Mammary epithelial cell (primary cell): ENCODE results near the gene CYP2E1.

Experiments
- EZH2 ChIP-seq: IDR thresholded peaks from 2 replicates; pipeline ENCODE4 v1.6.1; 2012; ENCODE audit warnings: low read length, inconsistent platforms, borderline replicate concordance
- TF ChIP-seq, protein P1 (sequence below), 2 donors: IDR thresholded peaks in 1 of 2; conservative IDR thresholded peaks in 1 of 2; 2 replicates each; pipeline ENCODE4 v1.5.1; 2011 to 2012; ENCODE audit warnings: inconsistent platforms in 2 of 2, low read length in 2 of 2, mild to moderate bottlenecking in 2 of 2, control low read depth in 1 of 2, low read depth in 1 of 2; ENCODE audit not compliant: insufficient read depth in 1 of 2; ENCODE audit errors: extremely low read depth in 1 of 2

DNA sequence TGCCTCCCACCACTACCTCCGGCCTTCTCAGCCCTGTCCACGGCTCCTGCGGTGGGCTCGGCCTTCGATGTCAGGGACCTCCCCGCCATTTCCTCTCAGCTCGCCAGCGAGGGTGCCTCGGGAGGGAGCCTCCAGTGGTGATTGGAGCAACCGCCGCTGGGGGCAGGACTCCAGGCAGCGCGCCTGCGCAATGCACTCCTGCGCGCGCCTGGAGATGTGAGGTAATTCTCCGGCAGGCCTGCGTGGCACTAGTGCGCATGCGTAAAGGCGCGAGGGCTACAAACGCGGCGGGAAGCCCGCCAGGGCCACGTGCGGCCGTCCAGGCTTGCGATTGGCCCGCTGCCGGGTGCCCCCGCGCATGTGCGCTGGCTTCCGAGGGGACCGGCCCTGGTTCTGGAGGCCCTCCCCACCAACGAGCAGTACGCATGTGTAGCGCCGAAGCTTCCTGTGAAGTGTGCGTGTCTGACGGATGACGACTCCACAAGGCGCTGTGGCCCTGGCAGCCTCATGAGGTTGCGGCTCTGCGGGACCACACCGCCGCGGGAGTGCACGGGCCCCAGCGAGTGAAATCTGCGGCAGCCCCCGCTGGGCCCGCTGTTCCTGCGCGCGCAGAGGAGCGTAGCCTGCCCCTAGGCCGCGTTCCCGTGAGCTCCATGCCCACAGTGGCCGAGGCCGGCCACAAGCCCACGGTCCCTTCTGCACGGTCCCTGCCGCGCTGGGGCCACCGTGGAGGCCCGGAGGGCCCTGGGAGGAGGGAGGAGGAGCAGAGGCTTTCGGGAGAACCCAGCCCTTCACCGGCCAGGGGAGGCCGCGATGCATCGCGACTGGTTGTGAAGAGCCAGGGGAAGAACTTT is 38.5 kb downstream of the CYP2E1 start, which contains the start of gene SYCE1:
- TF ChIP-seq, protein P1, sequence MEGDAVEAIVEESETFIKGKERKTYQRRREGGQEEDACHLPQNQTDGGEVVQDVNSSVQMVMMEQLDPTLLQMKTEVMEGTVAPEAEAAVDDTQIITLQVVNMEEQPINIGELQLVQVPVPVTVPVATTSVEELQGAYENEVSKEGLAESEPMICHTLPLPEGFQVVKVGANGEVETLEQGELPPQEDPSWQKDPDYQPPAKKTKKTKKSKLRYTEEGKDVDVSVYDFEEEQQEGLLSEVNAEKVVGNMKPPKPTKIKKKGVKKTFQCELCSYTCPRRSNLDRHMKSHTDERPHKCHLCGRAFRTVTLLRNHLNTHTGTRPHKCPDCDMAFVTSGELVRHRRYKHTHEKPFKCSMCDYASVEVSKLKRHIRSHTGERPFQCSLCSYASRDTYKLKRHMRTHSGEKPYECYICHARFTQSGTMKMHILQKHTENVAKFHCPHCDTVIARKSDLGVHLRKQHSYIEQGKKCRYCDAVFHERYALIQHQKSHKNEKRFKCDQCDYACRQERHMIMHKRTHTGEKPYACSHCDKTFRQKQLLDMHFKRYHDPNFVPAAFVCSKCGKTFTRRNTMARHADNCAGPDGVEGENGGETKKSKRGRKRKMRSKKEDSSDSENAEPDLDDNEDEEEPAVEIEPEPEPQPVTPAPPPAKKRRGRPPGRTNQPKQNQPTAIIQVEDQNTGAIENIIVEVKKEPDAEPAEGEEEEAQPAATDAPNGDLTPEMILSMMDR (conservative IDR thresholded peaks at IDR 0.05 in 1 of 2, IDR thresholded peaks at IDR 0.05 in 1 of 2; ENCODE audit: extremely low read depth in 1 of 2, insufficient read depth in 1 of 2, low read depth in 1 of 2, low read length in 2 of 2): no peak
- TF ChIP-seq EZH2: no peak
